Mammary epithelial cell (primary cell): Measurements from ENCODE around the gene GARIN5B.

ENCODE experiments used
- EZH2 ChIP-seq: IDR thresholded peaks from 2 replicates; pipeline ENCODE4 v1.6.1; 2012; ENCODE audit warnings: low read length, inconsistent platforms, borderline replicate concordance
- TF ChIP-seq, protein P1 (sequence below), 2 donors: IDR thresholded peaks in 1 of 2; conservative IDR thresholded peaks in 1 of 2; 2 replicates each; pipeline ENCODE4 v1.5.1; 2011 to 2012; ENCODE audit warnings: inconsistent platforms in 2 of 2, low read length in 2 of 2, mild to moderate bottlenecking in 2 of 2, control low read depth in 1 of 2, low read depth in 1 of 2; ENCODE audit not compliant: insufficient read depth in 1 of 2; ENCODE audit errors: extremely low read depth in 1 of 2

DNA sequence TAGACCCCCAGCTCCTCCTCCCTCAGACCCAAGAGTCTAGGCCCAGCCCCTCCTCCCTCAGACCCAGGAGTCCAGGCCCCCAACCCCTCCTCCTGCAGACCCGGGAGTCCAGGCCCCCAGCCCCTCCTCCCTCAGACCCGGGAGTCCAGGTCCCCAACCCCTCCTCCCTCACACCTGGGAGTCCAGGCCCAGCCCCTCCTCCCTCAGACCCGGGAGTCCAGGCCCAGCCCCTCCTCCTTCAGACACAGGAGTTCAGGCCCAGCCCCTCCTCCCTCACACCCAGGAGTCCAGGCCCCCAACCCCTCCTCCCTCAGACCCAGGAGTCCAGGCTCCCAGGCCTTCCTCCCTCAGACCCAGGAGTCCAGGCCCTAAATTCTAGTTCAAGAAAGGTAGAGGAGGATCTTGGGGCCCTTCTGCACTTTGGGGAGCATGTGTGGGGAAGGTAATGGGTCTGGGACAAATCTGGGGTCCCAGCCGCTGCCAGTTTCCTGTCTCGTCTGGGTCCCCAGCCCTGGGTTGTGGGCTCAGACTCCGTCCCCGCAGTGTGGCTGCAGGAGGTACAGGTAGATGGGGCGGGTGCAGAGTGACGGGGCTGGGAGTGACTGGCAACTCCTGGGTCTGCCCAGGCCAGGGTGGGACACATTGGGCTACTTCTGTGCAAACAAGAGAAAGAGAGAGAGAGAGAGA lies 10.4 kb upstream of the GARIN5B start:
- TF ChIP-seq, protein P1, sequence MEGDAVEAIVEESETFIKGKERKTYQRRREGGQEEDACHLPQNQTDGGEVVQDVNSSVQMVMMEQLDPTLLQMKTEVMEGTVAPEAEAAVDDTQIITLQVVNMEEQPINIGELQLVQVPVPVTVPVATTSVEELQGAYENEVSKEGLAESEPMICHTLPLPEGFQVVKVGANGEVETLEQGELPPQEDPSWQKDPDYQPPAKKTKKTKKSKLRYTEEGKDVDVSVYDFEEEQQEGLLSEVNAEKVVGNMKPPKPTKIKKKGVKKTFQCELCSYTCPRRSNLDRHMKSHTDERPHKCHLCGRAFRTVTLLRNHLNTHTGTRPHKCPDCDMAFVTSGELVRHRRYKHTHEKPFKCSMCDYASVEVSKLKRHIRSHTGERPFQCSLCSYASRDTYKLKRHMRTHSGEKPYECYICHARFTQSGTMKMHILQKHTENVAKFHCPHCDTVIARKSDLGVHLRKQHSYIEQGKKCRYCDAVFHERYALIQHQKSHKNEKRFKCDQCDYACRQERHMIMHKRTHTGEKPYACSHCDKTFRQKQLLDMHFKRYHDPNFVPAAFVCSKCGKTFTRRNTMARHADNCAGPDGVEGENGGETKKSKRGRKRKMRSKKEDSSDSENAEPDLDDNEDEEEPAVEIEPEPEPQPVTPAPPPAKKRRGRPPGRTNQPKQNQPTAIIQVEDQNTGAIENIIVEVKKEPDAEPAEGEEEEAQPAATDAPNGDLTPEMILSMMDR (conservative IDR thresholded peaks at IDR 0.05 in 1 of 2, IDR thresholded peaks at IDR 0.05 in 1 of 2; ENCODE audit: extremely low read depth in 1 of 2, insufficient read depth in 1 of 2, low read depth in 1 of 2, low read length in 2 of 2), result no peak
- no peak for TF ChIP-seq EZH2
